Medulla oblongata (tissue), 1 donor: ENCODE measurements around the gene KIAA0586.
"Not testable (repeated sequence)": the region's sequence is repeated elsewhere in the genome, so short reads cannot be mapped to it uniquely, and the experiment has no call there.

ENCODE experiments used
- DNase-seq: peaks from one replicate; pipeline ENCODE4 v3.0.0-alpha.2; 2015; ENCODE audit errors: extremely low spot score

The KIAA0586 gene

GRCh38 chr14:58427281-58428117 lies at the start of gene KIAA0586, which contains the start of gene TIMM9:
TSS of gene KIAA0586 (plus strand) at chr14:58427719. CDS start at chr14:58428265, 546 bp downstream.
TSS of gene TIMM9 (minus strand) at chr14:58427531. CDS start at chr14:58411945, 15,586 bp downstream.
- DNase-seq, result peak; percentile 98

GRCh38 chr14:58390830-58391229 lies 36.7 kb upstream of the KIAA0586 start:
- no peak for DNase-seq

DNA sequence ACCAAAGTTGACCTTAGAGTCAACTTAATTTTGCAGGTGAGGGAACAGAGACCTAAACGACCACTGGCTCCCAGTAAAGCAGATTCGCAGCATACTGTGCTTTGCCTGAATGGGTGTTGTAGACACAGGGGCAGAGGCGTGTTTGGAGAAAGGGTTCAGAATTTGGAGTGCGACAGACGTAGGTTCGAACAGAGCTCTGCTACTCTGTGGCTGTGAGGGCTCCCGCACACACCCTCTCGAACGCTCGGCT lies 32.0 kb upstream of the KIAA0586 start:
- no peak for DNase-seq

DNA sequence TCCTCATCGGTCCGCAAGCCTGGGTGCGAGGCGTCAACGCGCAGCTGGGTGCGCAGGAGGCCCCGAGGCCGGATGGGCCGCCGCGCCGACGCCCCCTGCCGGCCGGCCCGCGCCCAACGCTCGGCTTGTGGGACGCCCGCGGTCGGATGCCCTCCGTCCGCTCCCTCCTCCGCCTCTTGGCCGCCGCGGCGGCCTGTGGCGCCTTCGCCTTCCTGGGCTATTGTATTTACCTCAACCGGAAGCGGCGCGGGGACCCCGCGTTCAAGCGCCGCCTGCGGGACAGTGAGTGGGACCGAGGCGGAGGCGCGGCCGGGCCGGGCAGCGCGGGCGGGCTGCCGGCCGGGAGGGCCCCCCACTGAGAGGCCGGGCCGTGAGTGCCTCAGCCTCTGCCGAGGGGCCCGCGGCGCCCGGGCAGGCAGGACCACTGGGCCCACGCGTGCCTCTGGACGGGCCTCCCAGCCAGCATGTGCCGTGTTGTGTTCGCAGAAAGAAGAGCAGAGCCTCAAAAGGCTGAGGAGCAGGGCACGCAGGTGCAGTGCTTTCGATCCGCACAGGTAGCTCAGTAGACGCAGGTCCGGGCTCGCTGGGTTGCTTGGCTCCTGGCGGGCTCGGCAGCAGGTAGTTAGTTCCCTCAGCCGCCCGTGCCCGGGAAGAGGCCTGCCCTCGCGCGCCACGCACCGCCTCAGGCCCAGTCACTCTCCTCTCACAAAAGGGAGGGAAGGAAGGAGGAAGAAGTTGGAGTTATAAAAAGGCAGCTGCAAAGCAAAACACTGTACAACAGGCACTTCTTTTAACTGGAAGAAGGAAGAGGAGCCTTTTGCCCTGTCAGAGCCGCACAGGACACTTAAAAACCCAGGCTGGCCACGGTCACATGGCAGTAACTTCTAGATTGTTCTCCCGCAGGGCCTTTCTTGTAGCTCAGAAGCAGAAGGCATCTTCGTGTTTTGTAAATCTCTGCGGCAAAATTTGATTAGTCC lies 31.4 kb upstream of the KIAA0586 start, which contains the start of gene TOMM20L:
TSS of gene TOMM20L (plus strand) at position 119 of the 977 bp plus-strand sequence. CDS start at position 147, 28 bp downstream.
- DNase-seq, result peak; percentile 60

DNA sequence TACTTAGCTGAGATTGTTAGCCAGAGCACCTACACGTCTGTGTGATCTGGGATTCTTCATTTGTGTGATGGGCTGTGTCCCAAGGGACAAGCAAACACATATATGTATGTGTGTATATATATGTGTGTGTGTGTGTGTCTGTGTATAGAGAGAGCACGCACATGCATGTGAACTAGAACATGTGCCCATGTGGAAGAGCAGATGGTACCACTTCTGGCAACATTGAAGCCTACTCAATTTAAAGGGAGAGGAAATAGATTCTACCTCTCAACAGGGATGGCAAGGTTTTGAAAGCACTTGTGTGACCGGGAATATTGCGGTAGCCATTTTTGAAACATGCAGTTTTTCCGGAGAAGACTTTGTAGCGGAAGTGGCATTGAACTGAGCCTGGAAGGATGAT lies 30.4 kb upstream of the KIAA0586 start:
- DNase-seq, result no peak

DNA sequence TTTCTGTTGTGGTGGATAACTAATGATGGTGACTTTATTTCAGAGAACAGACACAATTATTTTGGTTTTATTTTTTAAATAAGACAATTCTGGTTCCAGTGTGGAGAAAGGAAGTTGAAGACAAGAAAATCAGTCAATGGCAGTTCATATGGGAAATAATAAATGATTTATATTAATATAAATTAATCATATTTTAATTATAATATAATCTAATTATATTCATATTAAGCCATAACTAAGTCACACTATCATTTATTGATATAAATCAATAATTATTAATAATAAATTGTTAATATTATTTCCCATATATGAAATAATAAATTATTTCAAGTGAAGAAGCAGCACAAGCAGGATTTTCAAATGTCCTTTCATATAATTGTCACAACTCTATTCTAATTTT lies 29.0 kb upstream of the KIAA0586 start:
- no peak for DNase-seq

DNA sequence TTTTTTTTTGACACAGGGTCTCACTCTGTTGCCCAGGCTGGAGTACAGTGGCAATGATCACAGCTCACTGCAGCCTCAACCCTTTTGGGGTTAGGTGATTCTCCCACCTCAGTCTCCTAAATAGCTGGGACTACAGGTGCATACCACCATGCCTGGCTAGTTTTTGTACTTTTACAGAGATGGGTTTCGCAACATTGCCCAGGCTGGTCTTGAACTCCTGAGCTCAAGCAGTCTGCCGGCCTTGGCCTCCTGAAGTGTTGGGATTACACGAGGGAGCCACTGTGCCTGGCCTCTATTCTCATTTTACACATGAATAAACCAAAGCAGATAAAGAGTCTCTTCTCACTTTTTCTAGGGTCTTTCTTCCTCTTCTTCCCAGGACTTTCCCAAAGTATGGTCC lies 28.6 kb upstream of the KIAA0586 start:
- no peak for DNase-seq

- no peak for DNase-seq
Observed at GRCh38 chr14:58401587-58401986, 25.9 kb upstream of the KIAA0586 start.

- peak; percentile 68 for DNase-seq
Observed at GRCh38 chr14:58408681-58409215, 18.8 kb upstream of the KIAA0586 start.

DNA sequence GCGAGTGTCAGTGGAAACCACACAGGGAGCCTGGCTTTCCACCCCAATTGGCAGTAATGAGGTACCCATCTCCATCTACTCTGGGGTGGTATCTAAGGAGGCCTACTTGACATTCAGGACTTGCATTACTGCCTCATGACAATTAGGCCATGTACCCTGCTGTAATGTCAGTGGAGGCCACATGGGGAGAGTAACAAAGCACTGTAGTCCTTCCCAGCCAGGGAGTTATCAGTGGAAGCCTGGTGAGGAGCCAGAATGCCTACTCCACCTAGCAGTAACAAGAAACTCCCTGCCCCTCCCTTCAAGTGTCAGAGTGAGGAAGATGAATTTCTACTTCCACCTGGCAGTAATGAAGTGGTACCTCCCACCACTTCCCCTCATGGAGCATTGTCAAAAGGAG lies 12.7 kb upstream of the KIAA0586 start:
- DNase-seq, result no peak

- DNase-seq, result no peak
Observed at GRCh38 chr14:58415636-58416547, 11.6 kb upstream of the KIAA0586 start.

- not testable (repeated sequence) for DNase-seq
Observed at GRCh38 chr14:58416934-58417333, 10.6 kb upstream of the KIAA0586 start.

GRCh38 chr14:58426670-58427280 lies 744 bp upstream of the KIAA0586 start:
- peak; percentile 77 for DNase-seq

DNA sequence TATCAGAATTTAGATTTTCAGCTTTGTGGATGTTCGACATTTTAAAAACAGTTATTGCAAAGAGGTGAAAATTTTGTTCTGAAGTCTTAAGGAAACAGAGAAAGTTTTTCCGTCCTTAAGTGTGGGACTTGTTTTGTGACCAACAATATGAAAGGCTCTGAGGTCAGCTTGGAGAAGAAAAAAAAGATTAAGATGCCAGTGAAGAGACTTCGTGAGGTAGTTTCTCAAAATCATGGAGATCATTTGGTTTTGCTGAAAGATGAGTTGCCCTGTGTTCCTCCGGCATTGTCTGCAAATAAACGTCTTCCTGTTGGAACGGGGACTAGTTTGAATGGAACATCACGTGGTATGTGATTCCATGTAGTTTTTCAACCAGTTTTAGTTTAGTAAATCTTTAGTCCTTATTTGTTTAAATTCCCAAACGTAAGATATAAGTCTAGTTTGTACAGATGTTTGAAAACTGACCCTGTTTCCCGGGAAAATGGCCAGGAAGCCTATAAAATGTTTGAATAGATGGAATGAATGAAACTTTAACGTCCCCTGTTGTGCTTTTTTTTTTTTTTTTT lies 682 bp downstream of the KIAA0586 start:
- DNase-seq, result peak; percentile 62

DNA sequence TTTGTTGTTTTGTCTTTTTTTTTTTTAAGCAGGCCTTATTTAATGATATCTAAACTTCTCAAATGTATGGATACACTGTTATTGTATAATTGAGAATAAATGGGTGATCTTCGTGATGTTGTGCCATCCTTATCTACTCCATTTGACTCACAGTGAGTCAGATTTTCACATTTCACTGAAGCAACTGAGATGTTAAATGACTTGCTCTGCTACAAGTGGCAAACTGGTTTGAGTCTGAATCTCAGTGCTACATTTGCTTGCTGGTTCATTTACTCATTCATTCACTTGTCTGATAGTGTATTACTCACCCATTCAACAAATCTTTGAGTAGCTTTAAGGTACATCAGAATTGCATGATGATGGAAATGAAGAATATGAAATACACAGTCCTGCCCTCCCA lies 2.6 kb downstream of the KIAA0586 start:
- DNase-seq, result no peak

DNA sequence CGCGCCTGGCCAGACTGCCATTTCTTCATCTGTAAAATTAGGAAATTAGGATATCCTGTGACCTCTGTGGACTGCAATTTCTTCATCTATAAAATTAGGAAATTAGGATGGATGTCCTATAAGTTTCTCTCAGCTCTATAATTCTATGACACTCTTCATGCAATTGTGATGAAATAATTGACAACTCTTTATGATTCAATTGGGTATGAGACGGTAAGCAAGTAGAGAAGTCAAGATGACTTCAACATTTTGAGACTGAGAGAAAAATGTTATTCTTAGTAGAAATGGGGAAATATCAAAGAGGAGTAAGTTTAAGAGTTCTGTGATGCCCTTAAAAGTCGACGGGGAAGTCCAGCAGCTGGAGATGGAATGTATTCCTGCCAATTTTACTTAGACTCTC lies 12.0 kb downstream of the KIAA0586 start:
- no peak for DNase-seq

DNA sequence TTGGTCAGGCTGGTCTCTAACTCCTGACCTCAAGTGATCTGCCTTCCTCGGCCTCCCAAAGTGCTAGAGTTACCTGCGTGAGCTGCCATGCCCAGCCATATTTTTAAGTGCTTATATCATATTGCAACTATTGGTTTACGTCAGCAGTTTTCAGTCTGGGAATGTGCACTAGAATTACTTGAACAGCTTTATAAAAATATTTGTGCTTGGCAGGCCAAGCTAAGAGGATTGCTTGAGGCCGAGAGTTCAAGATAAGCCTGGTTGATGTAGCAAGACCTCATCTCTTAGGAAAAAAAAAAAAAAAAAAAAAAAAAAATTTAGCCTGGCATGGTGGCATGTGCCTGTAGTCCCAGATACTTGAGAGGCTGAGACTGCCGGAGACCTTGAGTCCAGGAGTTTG lies 17.1 kb downstream of the KIAA0586 start:
- no peak for DNase-seq

DNA sequence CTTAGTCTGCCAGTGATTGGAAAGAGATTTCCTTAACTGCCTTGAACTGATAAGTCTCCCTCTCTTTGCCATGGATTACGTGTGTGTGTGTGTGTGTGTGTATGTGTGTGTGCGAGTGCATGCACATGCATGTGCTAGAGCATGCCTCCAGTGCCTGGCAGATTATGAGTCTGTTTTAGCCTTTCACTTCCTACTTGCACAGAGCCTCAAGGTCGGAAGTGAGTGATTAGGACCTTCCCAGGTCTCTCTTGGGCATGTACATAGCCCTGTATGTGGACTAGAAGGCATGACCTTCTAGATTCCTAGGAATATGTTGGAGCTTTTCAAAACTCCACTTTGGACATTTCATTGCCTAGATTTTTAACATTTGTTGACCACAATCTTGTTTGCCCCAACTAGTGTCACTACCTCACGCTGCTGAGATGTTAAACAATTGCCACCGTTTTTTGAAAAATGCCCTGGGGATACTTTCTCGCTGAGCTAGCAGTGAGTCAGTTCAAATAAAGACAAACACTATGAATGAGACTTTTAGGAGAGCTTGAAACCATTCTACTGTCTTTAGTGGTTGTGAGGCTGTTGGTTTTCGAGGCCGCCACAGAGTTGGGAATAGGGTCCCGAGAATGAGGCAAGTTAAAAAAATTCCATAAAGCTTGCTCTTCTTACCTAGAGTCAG lies 28.2 kb downstream of the KIAA0586 start:
- DNase-seq, result no peak

DNA sequence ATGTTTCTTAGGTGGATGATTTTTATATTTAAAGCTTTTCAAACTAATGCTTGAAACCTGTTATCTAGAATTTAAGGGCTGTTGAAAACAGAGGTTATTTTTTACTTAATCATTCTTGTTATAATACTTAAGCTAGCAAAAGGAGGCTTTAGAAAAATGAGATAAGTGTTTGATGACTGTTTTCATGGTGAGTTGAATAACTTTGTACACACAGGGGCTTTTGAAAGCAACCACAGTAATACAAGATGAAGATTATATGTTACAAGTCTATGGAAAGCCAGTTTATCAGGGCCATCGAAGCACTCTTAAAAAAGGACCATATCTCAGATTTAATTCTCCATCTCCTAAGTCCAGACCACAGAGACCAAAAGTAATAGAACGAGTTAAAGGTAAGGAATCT lies 33.3 kb downstream of the KIAA0586 start:
- DNase-seq, result no peak

DNA sequence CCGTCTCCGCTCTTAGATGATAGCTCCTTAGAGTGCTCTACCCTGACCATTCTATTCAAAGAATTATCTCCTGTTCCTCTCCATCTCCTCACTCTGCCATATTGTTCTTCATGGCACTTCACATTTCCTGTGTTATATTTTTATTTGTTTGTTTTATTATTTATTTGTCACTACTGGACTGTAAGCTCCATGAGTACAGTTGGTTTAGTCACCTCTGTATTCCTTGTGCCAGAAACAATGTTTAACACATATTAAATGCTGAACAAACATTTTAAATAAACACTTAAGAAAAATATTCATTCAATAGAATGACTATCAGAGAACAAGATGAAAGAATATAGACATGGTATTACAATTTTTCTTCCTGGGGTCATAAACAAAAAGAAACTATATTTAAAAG lies 35.6 kb downstream of the KIAA0586 start:
- no peak for DNase-seq
